Measurements from ENCODE around the gene CDC26.
"Not testable (repeated sequence)": the region's sequence is repeated elsewhere in the genome, so short reads cannot be mapped to it uniquely, and the experiment has no call there.

The CDC26 gene

DNA sequence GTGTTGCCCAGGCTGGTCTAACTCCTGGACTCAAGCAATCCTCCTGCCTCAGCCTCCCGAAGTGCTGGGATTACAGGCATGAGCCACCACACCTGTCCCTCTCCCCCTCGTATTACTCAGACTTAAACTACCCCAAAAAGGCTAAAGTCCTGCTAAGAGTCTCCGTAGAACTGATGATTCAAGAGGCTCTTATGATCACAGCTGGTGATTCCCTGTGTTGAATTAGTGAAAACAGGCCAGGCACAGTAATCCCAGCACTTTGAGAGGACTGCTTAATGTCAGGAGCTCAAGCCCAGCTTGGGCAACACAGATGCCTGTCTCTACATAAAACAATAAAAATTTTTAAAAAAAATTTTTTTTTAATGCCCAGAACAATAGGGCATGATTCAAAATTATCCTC, 9.2 kb downstream of the CDC26 start:
- peaks cover 21 to 53% of the 10 kb centered on the region in 2 donors for H3K36me3 ChIP-seq (ENCODE audit: control insufficient read depth in 1 of 2, insufficient read depth in 2 of 2, low read length in 2 of 2)
- peaks cover 9 to 10% of the 10 kb centered on the region in 2 donors for H3K4me1 ChIP-seq (ENCODE audit: control insufficient read depth in 1 of 2, insufficient read depth in 2 of 2, low read length in 2 of 2)
- H3K9ac ChIP-seq (ENCODE audit: low read depth in 1 of 2, low read length in 2 of 2): no peak overlapping the region

DNA sequence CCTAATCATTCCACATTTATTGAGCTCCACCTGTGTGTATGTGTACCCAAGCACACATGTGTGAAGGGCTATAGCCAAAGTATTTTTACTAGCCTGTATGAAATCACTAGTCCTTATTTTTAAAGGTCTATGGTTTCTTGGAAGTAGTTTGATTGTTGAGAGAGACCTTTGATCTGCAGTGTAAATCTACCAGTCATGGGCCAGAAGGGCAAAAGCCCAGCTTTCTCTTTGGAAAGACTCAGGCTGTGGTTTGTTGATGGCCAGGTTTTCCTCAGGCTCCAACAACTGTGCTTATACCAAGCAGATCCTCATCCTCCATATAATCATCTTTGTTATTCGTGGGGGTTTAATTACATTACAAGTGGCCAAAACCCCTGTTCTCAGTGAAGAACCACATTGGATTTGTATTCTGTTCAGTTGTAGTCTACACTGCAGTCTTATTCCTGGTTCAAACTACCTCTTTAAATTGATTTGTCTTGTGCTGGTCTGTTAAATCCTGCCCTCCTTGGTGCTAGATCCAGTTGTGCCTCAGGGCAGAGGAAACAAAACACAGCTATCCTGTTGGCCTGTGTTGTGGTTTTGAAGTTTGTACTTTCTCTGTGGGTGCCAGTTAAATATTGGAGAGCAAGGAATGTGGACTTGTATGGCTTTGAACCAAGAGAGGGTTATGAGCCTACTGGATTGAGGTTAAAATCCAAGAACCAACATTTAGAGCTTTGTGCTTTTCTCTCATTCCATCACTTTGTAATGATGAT, 13.3 kb downstream of the CDC26 start:
- Histone ChIP-seq H3K9me3 (ENCODE audit: control insufficient read depth in 1 of 2, low read length in 2 of 2) (no peaks in the 10 kb centered on the region), H3K9ac (ENCODE audit: low read depth in 1 of 2, low read length in 2 of 2) (no peak overlapping the region), H3K4me3 (ENCODE audit: low read depth in 1 of 2, low read length in 2 of 2) (no peak overlapping the region), H3K27me3 (ENCODE audit: control insufficient read depth in 1 of 2, insufficient read depth in 2 of 2, low read length in 2 of 2) (no peaks in the 10 kb centered on the region), H3K36me3 (ENCODE audit: control insufficient read depth in 1 of 2, insufficient read depth in 2 of 2, low read length in 2 of 2) (peaks cover 23 to 40% of the 10 kb centered on the region in 2 donors), H3K27ac (ENCODE audit: low read depth, low read length) (no peak overlapping the region), H3K4me1 (ENCODE audit: control insufficient read depth in 1 of 2, insufficient read depth in 2 of 2, low read length in 2 of 2) (peaks cover 7 to 21% of the 10 kb centered on the region in 2 donors)

More for the DNA sequence above, 9.2 kb downstream of the CDC26 start:
- Histone ChIP-seq H3K4me3 (ENCODE audit: low read depth in 1 of 2, low read length in 2 of 2) (no peak overlapping the region), H3K27me3 (ENCODE audit: control insufficient read depth in 1 of 2, insufficient read depth in 2 of 2, low read length in 2 of 2) (no peaks in the 10 kb centered on the region), H3K27ac (ENCODE audit: low read depth, low read length) (no peak overlapping the region), H3K9me3 (ENCODE audit: control insufficient read depth in 1 of 2, low read length in 2 of 2) (no peaks in the 10 kb centered on the region)

DNA sequence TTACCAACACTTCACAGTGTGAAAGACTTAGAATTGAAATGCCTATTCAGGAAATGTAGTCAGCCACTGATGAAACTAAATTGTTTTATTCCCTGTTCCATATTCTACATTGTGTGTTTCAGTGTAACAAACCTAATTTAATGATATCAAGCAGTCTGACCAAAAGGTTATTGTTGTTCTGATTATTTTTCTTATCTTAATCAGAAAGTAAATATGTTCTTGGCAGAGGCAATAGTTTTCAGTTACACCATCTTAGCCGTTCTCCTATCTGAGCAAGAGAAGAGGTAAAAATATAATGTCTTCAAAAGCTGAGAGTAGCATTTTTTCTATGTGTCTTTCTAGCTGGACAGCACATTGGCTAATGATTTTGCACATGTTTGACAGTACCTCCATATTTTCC, 17.1 kb downstream of the CDC26 start:
- Histone ChIP-seq H3K27me3 (ENCODE audit: control insufficient read depth in 1 of 2, insufficient read depth in 2 of 2, low read length in 2 of 2) (no peaks in the 10 kb centered on the region), H3K9me3 (ENCODE audit: control insufficient read depth in 1 of 2, low read length in 2 of 2) (no peaks in the 10 kb centered on the region), H3K4me3 (ENCODE audit: low read depth in 1 of 2, low read length in 2 of 2) (no peak overlapping the region), H3K36me3 (ENCODE audit: control insufficient read depth in 1 of 2, insufficient read depth in 2 of 2, low read length in 2 of 2) (peaks cover 27 to 34% of the 10 kb centered on the region in 2 donors), H3K9ac (ENCODE audit: low read depth in 1 of 2, low read length in 2 of 2) (no peak overlapping the region), H3K4me1 (ENCODE audit: control insufficient read depth in 1 of 2, insufficient read depth in 2 of 2, low read length in 2 of 2) (peaks cover 7 to 21% of the 10 kb centered on the region in 2 donors), H3K27ac (ENCODE audit: low read depth, low read length) (no peak overlapping the region)

DNA sequence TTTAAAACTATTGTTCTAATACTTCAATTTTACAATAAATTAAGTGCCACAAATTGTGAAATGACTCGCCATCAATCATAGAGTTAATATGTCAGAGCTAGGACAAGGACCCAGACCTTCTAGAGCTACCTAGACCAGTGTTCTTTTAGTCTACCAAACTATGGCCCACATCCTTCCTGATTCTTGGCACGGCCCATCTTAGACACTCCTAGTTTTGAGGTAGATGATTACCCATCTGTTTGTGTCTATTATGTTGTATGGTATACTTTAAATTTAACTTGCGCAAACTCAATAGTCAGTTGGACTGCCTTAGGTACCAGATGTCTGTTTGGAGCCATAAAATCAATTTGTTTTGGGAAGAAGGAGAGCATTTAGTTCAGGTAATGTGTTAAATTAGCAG, 17.5 kb downstream of the CDC26 start:
- Histone ChIP-seq H3K9ac (ENCODE audit: low read depth in 1 of 2, low read length in 2 of 2) (no peak overlapping the region), H3K27ac (ENCODE audit: low read depth, low read length) (no peak overlapping the region), H3K9me3 (ENCODE audit: control insufficient read depth in 1 of 2, low read length in 2 of 2) (no peaks in the 10 kb centered on the region), H3K36me3 (ENCODE audit: control insufficient read depth in 1 of 2, insufficient read depth in 2 of 2, low read length in 2 of 2) (peaks cover 27 to 34% of the 10 kb centered on the region in 2 donors), H3K27me3 (ENCODE audit: control insufficient read depth in 1 of 2, insufficient read depth in 2 of 2, low read length in 2 of 2) (no peaks in the 10 kb centered on the region), H3K4me3 (ENCODE audit: low read depth in 1 of 2, low read length in 2 of 2) (no peak overlapping the region), H3K4me1 (ENCODE audit: control insufficient read depth in 1 of 2, insufficient read depth in 2 of 2, low read length in 2 of 2) (peaks cover 7 to 21% of the 10 kb centered on the region in 2 donors)

DNA sequence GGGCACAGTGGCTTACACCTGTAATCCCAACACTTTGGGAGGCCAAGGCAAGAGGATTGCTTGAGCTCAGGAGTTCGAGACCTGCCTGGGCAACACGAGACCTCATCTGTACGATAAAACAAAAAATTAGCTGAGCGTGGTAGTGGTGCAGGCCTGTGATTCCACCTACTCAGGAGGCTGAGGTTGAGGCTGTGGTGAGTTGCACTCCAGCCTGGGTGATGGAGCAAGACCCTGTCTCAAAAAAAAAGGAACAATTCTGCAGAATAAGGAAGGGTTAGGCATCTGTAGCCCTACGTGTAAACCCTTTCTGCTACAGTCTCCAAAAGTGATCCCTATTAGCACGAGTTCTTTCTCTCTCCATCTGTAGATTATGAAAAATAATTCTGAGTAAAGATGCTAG, 19.9 kb downstream of the CDC26 start:
- no peak overlapping the region for H3K4me3 ChIP-seq (ENCODE audit: low read depth in 1 of 2, low read length in 2 of 2)
- peaks cover 3 to 4% of the 10 kb centered on the region in 2 donors for H3K9me3 ChIP-seq (ENCODE audit: control insufficient read depth in 1 of 2, low read length in 2 of 2)
- H3K9ac ChIP-seq (ENCODE audit: low read depth in 1 of 2, low read length in 2 of 2): no peak overlapping the region
- H3K27ac ChIP-seq (ENCODE audit: low read depth, low read length): no peak overlapping the region
- H3K36me3 ChIP-seq (ENCODE audit: control insufficient read depth in 1 of 2, insufficient read depth in 2 of 2, low read length in 2 of 2): peaks cover 19 to 20% of the 10 kb centered on the region in 2 donors
- no peaks in the 10 kb centered on the region for H3K27me3 ChIP-seq (ENCODE audit: control insufficient read depth in 1 of 2, insufficient read depth in 2 of 2, low read length in 2 of 2)
- H3K4me1 ChIP-seq (ENCODE audit: control insufficient read depth in 1 of 2, insufficient read depth in 2 of 2, low read length in 2 of 2): peaks cover 0 to 13% of the 10 kb centered on the region in 2 donors

DNA sequence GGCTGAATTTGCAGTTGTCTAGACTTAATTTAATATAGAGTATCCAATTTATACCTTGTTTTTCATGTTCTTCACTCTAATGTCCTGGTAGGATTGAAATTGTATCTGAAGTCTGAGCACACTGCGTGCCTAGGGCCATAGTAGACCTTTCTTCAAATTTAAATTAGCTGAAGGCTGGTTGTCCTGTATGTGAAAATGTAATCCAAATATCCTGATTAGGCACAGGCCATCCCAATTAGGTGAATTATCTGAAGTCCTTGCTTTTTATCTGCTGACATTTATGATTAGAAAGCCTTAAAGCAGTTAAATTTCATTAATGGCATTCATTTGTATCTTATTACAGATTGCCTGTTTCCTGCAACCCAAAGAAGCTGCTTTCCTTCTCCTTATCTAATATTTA, 20.4 kb downstream of the CDC26 start:
- peaks cover 3 to 4% of the 10 kb centered on the region in 2 donors for H3K9me3 ChIP-seq (ENCODE audit: control insufficient read depth in 1 of 2, low read length in 2 of 2)
- peaks cover 15 to 17% of the 10 kb centered on the region in 2 donors for H3K36me3 ChIP-seq (ENCODE audit: control insufficient read depth in 1 of 2, insufficient read depth in 2 of 2, low read length in 2 of 2)
- H3K9ac ChIP-seq (ENCODE audit: low read depth in 1 of 2, low read length in 2 of 2): no peak overlapping the region
- H3K27me3 ChIP-seq (ENCODE audit: control insufficient read depth in 1 of 2, insufficient read depth in 2 of 2, low read length in 2 of 2): no peaks in the 10 kb centered on the region
- no peak overlapping the region for H3K4me3 ChIP-seq (ENCODE audit: low read depth in 1 of 2, low read length in 2 of 2)
- H3K27ac ChIP-seq (ENCODE audit: low read depth, low read length): no peak overlapping the region
- H3K4me1 ChIP-seq (ENCODE audit: control insufficient read depth in 1 of 2, insufficient read depth in 2 of 2, low read length in 2 of 2): peaks cover 0 to 13% of the 10 kb centered on the region in 2 donors

DNA sequence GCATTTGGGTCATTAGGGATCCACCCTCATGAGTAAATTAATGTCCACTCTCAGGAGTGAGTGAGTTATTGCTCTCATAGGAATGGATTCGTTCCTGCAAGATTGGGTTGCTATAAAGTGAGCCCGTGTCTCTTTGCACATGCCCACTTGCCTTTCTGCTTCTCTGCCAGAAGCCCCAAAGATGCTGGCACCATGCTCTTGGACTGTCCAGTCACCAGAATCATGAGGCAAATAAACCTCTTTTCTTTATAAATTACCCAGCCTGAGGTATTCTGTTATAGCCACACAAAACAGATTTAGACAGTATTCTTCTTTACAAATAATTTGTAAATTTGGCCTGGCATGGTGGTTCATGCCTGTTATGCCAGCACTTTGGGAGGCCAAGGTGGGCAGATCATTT, 24.6 kb downstream of the CDC26 start:
- Histone ChIP-seq H3K36me3 (ENCODE audit: control insufficient read depth in 1 of 2, insufficient read depth in 2 of 2, low read length in 2 of 2) (no peaks in the 10 kb centered on the region), H3K4me1 (ENCODE audit: control insufficient read depth in 1 of 2, insufficient read depth in 2 of 2, low read length in 2 of 2) (no peaks in the 10 kb centered on the region), H3K9me3 (ENCODE audit: control insufficient read depth in 1 of 2, low read length in 2 of 2) (peaks cover 3 to 4% of the 10 kb centered on the region in 2 donors), H3K27me3 (ENCODE audit: control insufficient read depth in 1 of 2, insufficient read depth in 2 of 2, low read length in 2 of 2) (no peaks in the 10 kb centered on the region), H3K27ac (ENCODE audit: low read depth, low read length) (no peak overlapping the region), H3K9ac (ENCODE audit: low read depth in 1 of 2, low read length in 2 of 2) (no peak overlapping the region), H3K4me3 (ENCODE audit: low read depth in 1 of 2, low read length in 2 of 2) (no peak overlapping the region)

DNA sequence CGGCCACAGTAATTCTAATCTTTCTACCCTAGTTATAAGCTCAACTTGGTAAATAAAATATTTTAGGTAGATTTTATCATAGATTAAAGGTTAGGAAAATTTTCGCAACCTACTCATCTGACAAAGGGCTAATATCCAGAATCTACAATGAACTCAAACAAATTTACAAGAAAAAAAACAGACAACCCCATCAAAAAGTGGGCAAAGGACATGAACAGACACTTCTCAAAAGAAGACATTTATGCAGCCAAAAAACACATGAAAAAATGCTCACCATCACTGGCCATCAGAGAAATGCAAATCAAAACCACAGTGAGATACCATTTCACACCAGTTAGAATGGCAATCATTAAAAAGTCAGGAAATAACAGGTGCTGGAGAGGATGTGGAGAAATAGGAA, 25.7 kb downstream of the CDC26 start:
- H3K27me3 ChIP-seq (ENCODE audit: control insufficient read depth in 1 of 2, insufficient read depth in 2 of 2, low read length in 2 of 2); H3K27ac ChIP-seq (ENCODE audit: low read depth, low read length); H3K4me1 ChIP-seq (ENCODE audit: control insufficient read depth in 1 of 2, insufficient read depth in 2 of 2, low read length in 2 of 2); H3K4me3 ChIP-seq (ENCODE audit: low read depth in 1 of 2, low read length in 2 of 2); H3K9ac ChIP-seq (ENCODE audit: low read depth in 1 of 2, low read length in 2 of 2); H3K36me3 ChIP-seq (ENCODE audit: control insufficient read depth in 1 of 2, insufficient read depth in 2 of 2, low read length in 2 of 2); H3K9me3 ChIP-seq (ENCODE audit: control insufficient read depth in 1 of 2, low read length in 2 of 2): not testable (repeated sequence)

DNA sequence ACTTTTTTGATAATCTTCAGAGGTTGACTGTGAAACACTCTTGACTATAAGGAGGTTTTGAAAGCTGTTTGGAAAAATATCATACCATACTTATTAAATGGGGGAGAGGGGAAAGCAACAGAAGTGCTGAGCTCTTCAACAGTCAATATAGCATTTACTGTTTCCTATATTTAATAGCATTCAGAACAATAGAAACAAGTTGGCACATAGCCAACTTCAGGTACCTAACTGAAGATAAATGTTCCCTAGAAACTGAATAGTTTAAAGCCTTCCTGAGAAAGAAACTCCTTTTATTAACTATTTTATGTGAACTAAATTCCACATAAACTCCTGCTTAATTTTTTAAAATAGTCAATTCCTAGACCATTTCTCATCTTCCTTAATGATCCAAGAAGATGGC, 27.7 kb downstream of the CDC26 start:
- Histone ChIP-seq H3K4me1 (ENCODE audit: control insufficient read depth in 1 of 2, insufficient read depth in 2 of 2, low read length in 2 of 2) (no peaks in the 10 kb centered on the region), H3K4me3 (ENCODE audit: low read depth in 1 of 2, low read length in 2 of 2) (no peak overlapping the region), H3K27me3 (ENCODE audit: control insufficient read depth in 1 of 2, insufficient read depth in 2 of 2, low read length in 2 of 2) (no peaks in the 10 kb centered on the region), H3K36me3 (ENCODE audit: control insufficient read depth in 1 of 2, insufficient read depth in 2 of 2, low read length in 2 of 2) (no peaks in the 10 kb centered on the region), H3K9me3 (ENCODE audit: control insufficient read depth in 1 of 2, low read length in 2 of 2) (peaks cover 3 to 4% of the 10 kb centered on the region in 2 donors), H3K9ac (ENCODE audit: low read depth in 1 of 2, low read length in 2 of 2) (no peak overlapping the region), H3K27ac (ENCODE audit: low read depth, low read length) (no peak overlapping the region)

DNA sequence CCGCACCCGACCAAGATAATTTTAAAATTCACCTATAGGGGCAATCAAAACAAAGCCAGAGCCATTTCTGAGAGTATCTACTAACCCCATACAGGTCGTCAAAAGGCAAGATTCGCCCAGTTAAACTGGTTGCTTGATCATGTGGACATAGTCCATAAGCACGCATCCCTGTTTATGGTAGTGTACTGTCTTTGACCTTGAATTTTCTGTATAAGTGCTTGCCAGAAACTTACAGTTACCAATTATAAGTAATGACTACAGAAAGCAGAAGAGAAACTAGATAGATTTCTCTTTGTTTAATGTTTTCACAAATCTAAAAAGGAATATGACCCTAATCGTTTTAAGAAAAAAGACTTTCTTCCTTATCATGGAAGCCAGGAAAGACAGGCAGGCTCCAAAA, 28.4 kb downstream of the CDC26 start:
- H3K27ac ChIP-seq (ENCODE audit: low read depth, low read length): no peak overlapping the region
- no peak overlapping the region for H3K9ac ChIP-seq (ENCODE audit: low read depth in 1 of 2, low read length in 2 of 2)
- no peaks in the 10 kb centered on the region for H3K27me3 ChIP-seq (ENCODE audit: control insufficient read depth in 1 of 2, insufficient read depth in 2 of 2, low read length in 2 of 2)
- no peaks in the 10 kb centered on the region for H3K36me3 ChIP-seq (ENCODE audit: control insufficient read depth in 1 of 2, insufficient read depth in 2 of 2, low read length in 2 of 2)
- H3K4me3 ChIP-seq (ENCODE audit: low read depth in 1 of 2, low read length in 2 of 2): no peak overlapping the region
- peaks cover 3 to 4% of the 10 kb centered on the region in 2 donors for H3K9me3 ChIP-seq (ENCODE audit: control insufficient read depth in 1 of 2, low read length in 2 of 2)
- H3K4me1 ChIP-seq (ENCODE audit: control insufficient read depth in 1 of 2, insufficient read depth in 2 of 2, low read length in 2 of 2): no peaks in the 10 kb centered on the region
